ENCODE data around the gene PPIF.
"Not testable (repeated sequence)": the region's sequence is repeated elsewhere in the genome, so short reads cannot be mapped to it uniquely, and the experiment has no call there.

PPIF gene

DNA sequence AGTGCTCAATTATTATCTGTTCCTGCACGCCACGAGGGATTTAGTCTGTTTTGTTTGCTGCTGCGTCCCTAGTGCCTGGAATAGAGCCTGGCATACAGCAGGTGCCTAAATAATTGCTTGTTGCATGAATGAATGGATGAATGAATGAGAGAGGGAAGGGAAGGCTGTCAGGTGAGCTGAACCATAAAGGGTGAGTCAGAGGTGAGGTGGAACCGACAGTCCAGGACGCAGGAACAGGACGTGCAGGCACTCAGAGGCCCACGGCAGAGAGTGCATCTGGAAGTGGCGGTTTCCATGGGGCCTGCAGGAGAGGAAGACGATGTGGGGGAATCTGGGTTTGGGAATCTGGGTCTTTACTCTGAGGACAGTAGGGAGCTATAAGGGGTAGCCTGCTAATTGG lies 17.7 kb upstream of the PPIF start:
- in situ Hi-C loops (cut with MboI; ENCODE audit: low sequenced_read_pairs): no loop called here

DNA sequence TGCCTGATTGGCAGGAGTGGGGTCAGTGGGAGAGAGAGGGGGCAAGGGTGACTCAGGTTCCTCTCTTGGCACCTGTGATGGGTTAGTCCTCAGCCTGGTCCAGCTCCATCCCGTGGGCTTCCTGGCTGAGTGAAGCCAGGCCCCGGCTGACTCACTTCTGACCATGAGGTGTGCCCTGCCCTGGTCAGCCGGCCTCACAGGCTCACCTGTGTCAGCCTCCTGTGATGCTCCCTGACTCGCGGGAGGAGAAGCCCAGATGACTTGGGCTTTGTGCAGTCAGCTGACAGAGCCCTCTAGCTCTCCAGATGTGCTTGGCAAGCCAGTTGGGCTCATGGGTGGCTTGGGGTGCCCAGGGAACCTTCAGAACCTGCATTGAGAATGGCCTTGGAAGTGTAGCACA lies 16.0 kb upstream of the PPIF start:
- in situ Hi-C loops (cut with MboI; ENCODE audit: low sequenced_read_pairs): no loop called here

DNA sequence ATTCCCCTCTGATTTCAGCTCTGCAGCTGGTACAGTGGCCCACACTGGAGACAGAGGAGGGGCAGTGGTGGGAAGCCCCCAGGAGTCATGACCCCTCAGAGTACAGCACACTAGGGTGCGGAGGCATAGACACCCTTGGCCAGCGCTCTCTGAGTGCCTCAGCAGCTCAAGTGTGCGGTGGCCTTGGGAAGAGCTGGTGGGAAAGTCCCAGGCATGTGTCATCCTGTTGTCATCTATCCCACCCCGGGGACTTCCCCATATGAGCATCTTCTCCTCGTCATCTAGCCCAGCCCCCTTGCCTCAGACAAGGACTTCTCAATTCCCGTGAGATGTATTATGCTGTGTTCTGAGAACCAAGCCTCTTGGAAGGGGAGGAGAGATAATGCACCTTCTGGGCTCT lies 15.6 kb upstream of the PPIF start:
- in situ Hi-C loops (cut with MboI; ENCODE audit: low sequenced_read_pairs): no loop called here

DNA sequence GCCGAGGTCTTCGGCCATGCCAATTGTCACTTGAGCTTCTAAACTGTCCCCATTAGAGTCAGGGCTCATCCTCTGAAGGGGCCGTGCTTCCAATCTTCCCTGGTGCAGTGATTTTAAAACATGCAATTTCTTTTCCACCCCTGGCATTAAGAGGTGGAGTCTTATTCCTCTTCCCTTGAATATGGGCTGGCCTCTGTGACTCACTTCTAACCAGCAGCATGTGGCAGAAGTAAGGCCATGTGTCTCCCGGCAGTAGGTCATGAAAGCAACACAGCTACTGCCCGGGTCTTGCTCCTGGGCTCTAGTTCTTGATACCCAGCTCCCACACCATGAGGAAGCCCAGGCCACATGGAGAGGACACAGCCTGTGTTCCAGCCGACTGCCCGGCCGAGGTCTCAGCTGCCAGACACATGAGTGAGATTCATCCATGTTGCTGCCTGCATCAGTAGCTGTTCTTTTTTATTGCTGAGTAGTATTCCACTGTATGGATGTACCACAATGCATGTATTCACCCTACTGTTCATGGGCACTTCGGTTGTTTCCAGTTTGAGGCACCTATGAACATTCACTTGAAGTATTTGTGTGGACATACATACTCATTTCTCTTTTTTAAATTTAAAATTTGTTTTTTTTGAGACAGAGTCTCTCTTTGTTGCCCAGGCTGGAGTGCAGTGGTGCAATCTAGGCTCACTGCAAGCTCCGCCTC lies 14.5 kb upstream of the PPIF start:
- in situ Hi-C loops (cut with MboI; ENCODE audit: low sequenced_read_pairs): not testable (repeated sequence)

DNA sequence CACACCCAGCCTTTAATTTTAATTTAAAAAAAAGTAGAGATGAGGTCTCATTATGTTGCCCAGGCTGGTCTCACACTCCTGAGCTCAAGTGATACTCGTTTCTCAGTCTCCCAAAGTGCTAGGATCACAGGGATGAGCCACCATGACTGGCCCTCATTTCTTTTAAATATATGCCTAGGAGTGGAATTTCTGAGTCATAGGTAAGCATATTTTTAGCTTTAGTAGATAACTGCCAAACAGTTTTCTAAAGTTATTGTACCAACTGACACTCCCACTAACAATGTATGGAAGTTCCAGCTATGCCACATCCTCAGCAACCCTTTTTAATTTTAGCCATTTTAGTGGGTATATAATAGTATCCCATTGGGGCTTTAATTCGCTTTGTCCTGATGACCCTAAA lies 13.8 kb upstream of the PPIF start:
- in situ Hi-C loops (cut with MboI; ENCODE audit: low sequenced_read_pairs): no loop called here

DNA sequence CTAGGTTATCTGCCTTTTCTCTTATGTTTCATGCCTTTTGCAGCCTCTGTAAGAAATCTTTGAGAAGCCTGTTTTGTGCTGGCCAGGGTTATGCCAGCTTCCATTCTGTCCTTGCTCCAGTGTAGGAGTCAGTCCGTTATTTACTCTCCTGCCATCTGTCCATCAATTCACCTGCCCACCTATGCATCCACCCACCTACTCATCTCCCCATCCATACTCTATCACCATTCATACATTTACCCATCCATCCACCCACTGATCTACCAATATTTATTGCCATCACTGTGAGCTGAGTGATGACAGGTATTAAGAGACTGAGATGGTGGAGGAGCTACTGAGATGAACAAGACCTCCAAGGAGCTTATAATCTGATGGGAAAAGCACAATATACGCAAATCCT lies 12.7 kb upstream of the PPIF start:
- in situ Hi-C loops (cut with MboI; ENCODE audit: low sequenced_read_pairs): no loop called here

DNA sequence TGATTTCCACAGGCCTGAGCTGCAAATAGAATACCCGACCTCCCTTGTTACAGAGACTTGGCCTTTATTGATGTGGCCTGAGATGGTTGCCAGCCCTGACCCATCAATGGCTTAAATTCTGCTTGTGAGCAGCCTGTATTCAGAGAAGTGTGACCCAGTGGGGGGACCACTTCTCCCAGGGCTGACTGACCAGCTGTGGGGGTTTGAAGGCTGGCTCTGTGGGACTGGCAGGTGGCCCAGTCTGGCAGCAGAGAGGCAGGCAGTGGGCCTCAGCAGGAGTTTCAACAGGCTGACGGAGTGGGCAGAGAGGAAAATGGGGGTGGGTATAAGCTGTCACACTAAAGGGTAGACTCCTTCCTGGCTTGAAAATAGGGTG lies 12.2 kb upstream of the PPIF start:
- in situ Hi-C loops (cut with MboI; ENCODE audit: low sequenced_read_pairs): no loop called here

DNA sequence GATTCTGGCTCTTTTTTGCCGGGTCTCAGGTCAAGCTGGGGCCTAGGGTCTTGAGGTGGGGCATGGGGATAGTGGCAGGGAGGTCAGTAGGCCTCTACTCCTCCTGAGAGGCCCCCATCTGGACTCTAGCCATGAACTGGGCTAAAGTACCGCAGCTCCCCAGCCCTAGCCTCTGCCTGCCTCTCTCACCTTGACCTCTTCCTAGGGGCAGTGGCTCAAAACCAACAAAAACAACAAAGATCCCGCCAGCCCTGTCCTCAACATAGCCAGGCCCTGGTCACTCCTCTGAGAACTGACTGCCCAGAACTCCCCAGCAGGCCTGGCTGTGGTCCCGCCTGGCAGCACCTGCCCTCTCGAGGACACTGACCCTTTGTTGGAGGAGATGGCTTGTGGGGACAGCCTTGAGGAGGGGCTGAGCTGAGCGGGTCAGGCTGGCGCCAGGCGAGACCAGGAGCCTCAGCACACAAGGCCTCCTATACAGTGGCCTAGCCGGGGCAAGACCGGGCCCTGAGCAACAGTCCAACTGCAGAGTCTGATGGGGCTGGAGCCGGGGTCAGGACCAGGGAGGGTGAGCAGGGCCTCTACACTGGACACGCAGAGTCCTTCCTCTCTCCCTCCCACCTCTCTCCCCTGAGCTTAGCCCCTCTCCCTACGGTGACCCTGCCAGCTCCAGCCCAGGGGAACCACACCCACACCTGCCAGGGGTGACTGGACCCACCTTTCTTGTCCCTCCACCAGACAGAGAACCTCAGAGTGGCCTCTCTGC lies 11.6 kb upstream of the PPIF start:
- in situ Hi-C loops (cut with MboI; ENCODE audit: low sequenced_read_pairs): no loop called here

DNA sequence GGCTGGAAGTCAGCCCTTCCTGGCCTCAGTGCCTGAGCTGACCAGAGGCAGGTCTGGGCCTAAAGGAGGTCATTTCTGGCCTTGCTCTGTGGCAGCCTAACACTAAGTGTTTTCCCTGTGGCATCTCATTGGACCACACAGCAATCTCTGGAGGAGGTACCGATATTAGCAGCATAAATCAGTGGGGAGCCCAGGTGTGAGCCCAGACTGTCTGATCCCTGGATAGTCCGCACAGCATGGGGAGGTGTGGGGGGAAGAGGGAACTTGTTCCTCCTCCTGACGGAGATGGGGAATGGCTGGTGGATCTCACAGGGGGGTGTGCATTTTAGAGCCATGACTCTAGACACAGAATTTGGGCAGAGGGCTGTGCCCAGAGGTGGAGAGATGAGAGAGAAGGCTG lies 11.0 kb upstream of the PPIF start:
- in situ Hi-C loops (cut with MboI; ENCODE audit: low sequenced_read_pairs): no loop called here

DNA sequence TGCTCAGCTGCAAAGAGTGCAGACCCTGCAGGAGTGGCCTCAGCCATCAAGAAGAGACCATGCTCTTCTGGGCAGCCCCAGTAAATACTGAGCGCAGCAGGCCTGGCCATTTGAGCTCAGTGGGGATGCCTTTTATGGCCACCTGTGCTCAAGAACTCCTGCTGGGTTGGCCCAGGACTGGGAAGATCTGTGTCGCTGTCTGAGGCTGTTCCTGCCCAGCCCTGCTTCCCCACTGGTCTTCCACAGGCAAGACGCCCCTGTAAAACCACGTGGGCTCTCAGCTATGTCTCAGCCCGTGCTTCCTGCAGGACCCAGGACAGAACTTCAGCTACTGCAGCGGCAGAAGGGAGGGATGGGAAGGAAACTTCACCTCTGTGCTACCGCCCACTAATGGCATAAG lies 10.5 kb upstream of the PPIF start:
- in situ Hi-C loops (cut with MboI; ENCODE audit: low sequenced_read_pairs): no loop called here

DNA sequence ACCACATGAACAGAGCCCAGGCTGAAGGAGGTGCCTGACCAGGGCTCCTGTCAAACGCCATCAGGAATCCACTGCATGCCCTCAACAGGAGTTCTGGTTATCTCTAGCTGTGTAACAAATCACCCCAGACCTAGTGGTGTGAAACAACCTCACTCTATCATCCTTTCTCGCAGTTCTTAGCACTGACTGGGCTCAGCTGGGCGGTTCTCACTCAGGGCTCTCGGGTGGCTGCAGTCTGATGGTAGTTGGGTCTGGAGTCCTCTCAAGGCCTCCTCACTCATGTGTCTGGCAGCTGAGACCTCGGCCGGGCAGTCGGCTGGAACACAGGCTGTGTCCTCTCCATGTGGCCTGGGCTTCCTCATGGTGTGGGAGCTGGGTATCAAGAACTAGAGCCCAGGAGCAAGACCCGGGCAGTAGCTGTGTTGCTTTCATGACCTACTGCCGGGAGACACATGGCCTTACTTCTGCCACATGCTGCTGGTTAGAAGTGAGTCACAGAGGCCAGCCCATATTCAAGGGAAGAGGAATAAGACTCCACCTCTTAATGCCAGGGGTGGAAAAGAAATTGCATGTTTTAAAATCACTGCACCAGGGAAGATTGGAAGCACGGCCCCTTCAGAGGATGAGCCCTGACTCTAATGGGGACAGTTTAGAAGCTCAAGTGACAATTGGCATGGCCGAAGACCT lies 9.3 kb upstream of the PPIF start:
- in situ Hi-C loops (cut with MboI; ENCODE audit: low sequenced_read_pairs): not testable (repeated sequence)

DNA sequence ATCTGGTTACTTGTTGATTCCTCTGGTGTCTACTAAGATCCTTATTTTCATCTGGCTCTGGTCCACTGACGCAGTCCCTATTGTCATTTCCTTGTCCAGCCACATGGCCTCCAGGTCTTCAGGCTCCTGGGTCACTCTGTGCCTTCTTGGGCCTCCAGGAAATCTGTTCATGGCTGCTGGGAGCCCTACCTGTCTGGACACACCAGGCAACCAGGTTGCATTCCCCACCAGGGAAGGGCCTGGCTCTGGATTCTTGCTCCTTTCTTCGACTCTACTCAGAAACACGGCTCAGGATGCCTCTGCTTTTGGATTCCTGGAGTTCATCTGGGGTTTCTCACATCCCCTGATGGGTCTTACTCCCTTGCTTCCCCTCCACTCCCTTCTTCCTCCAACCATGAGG lies 8.0 kb upstream of the PPIF start:
- in situ Hi-C loops (cut with MboI; ENCODE audit: low sequenced_read_pairs): no loop called here

DNA sequence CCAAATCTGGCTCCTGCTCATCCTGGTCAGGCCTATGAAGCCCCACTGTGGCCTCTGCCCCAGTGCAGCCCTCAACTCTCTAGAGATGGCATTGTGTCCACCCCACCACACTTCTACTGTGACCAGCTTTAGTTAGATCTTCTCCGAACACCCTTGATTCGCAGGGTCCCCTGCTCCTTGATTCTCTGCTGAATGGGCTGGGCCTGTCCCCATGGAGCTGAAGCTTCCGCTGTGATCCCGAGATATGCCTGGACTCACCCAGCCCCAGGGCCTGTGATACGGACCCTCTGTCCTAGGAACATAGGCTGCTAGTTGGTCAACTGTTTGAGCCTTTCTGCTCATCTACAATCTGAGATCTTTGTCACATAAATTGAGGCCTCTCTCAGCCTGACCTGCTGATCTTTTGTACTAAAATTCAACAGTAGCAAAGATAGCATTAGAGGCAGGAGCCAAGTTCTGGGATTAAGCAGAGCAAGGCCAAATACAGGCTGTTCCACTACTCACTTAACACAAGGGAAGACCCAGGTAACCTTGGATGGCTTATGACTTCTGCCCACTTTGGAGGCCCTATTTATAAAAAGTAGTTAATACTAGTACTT lies 6.5 kb upstream of the PPIF start:
- in situ Hi-C loops (cut with MboI; ENCODE audit: low sequenced_read_pairs): no loop called here

DNA sequence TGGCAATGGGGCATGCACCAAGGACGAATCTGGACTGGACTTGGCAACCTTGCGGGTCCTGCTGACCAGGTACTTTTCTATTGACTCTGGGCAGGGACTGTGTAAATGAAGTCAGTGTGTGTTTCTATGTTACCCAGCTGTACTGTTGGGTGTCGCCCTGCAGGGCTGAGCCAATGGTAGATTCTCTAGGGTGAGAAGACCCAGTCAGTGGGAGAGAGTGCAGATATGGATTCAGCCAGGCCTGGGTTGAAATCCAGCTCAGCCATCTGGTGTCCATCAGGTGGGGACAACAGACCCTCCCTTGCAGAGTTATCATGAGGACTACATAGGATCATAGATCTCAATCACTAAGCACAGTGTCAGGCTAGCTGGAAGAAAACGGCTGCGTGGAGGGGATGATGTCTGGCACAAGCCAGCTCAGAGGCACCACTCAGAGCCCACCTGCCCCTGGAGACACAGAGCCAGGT lies 4.9 kb upstream of the PPIF start:
- in situ Hi-C loops (cut with MboI; ENCODE audit: low sequenced_read_pairs): no loop called here

DNA sequence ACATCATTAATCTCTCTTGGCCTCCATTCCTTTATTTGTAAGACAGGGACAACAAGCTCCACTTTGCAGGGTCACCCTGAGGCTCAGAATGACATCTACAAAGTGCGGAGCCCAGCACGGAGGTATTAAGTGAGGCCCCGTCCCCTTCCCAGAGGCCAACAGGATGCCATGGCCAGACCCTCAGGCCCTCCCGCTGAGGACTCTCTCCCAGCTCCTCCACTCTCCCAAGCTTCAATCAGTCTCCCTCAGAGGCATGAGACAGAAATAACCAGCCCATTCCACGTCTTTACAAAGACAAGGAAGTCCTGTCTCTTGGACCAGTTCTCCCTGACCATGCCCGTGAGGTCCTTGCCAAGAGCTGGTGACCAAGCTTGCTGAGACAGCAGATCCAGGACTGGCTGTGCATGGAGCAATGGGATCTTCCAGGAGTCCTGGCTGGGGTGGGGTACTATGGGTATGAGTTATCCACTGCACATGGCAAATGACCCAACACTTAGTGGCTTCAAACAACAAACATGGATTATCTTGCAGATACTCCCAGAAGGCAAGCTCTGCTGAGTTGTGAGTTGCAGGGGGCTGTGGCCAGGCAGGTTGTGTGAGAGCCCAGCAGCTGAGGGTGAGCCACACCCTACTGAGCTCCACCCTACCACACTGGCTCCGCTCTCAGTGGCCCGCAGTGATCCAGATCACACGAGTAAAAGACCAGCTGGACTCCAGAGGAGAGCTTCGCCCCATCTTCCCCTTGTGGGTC lies 4.3 kb upstream of the PPIF start:
- in situ Hi-C loops (cut with MboI; ENCODE audit: low sequenced_read_pairs): no loop called here

DNA sequence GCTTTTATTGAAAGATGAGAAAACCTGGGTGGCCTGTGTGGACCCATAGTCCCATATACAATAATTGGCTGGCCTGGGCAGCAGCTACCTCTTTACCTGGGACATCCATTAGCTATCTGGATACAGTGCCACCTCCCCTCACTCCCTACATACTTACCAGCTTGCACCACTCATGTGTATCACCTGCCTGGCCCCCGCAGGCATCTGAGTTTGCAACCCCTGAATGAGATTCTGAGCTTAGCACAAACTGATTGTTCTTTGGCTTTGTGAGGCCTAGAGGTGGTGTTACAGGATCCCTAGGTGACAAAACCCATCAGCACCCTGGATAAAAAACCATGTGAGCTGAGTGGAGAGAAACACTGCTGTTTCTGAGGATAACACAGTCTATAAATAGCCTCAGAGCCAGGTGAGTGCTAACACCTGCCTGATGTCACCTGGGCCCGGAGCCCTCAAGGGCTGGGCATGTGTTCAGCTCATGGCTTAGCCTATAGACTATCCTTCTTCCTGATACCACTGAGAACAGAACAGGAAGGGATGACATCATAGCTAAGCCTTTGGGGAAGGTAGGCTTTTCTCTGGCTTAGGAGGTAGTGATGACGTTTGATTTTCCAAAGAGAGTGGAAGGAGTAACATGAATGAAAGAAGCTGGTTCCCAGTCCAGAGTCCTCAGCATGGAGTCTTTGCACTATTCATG lies 2.6 kb upstream of the PPIF start:
- in situ Hi-C loops (cut with MboI; ENCODE audit: low sequenced_read_pairs): no loop called here

DNA sequence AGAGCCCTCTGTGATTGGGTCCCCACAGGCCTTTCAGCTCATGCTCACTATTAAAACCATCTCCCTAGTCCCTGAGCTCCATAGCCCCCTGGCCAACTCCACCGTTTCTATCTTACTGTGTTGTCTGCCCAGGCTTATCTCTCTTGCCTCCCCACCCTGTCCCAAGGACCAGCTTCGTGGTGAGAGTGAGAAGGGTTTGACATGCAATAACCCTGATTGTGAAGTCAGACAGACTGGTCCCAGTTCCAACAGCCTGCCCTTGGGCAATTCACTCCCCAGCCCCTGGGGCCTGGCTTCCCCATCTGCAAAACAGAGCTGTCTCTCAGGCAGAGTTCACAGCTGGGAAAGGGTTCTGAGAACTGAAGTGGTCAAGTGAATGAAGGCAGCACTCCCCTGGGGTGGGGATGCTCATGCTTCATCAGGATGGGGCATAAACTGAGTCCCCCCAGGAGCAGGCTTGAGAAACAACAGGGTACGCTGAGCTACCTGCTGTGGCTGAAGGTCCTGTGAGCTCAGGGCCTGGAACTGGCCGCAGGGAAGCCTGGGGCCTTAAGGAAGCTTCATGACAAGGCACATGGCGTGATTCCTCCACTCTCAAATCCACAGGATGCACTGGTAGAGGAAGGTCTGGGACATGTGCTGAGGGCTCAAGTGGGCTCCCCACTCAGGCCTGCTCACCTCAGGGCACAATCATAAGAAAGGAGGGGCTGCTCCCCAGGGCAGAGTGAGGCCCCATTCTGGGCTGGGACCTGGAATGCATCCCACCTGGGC lies 1.8 kb upstream of the PPIF start:
- in situ Hi-C loops (cut with MboI; ENCODE audit: low sequenced_read_pairs): no loop called here

DNA sequence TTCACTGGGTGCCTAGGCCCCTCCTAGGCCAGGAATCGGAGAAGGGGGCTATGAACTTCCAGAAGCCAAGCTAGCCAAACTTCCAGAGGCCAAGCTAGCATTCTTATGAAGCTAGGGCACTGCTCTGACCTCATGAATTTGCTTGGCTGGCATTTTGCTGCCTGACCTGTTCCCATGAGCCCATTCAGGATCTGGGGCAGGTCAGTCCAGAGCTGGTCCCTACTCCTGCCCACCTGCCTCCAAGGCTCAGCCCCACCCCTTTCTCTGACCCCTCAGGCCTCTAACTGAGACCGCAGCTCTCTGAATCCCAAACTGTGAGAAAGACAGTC lies 1.3 kb upstream of the PPIF start:
- in situ Hi-C loops (cut with MboI; ENCODE audit: low sequenced_read_pairs): no loop called here

DNA sequence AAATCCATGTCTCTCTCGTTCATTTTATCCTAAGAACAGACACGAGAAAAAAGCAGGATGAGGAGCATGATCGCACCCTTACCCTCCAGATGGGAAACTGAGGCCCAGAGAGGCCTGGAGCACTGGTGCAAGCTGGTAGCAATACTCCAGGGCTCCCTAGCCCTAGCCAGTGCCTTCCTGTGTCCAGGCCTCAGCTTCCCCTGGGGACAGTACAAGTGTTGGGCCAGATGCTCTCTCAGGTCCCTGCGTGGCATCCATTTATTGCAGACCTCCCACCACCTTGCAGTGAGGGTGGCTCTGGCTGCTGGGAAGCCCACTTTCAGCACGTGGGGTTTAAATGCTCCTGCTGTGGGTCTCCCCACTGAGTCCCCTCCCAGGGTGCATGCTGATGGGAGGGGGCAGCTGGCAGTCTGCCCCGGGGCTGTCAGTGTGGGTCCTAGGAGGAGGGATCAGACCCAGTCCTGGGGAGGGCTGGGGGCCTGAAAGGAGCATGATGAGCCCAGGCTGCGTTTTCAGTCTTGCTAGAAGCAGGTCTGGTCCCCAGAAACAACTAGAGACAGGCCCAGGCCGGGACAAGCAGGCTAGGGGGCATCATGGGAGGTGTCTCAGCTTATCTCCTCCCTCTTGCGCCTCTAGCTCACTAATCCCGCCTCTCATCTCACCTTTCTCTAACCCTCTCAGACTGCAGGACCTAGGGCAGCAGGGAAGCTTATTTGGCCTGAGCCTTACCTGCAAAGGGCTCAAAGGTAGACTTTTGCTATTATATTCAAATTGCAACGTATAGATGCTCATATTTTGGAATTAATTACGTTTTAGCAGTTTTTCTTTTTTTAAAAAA lies 662 bp upstream of the PPIF start:
- in situ Hi-C loops (cut with MboI; ENCODE audit: low sequenced_read_pairs): no loop called here
